Measurements from ENCODE around the gene E2F4. TPM values are rescaled to one million over a fixed set of nuclear protein-coding genes. Genes with fewer than 3 reads are reported as not detected.

The E2F4 gene
- polyA plus RNA-seq, 1 donor (not counting 4 experiments of a cell fraction or from before 2014, with no cell fraction given), result 64.7 TPM

DNA sequence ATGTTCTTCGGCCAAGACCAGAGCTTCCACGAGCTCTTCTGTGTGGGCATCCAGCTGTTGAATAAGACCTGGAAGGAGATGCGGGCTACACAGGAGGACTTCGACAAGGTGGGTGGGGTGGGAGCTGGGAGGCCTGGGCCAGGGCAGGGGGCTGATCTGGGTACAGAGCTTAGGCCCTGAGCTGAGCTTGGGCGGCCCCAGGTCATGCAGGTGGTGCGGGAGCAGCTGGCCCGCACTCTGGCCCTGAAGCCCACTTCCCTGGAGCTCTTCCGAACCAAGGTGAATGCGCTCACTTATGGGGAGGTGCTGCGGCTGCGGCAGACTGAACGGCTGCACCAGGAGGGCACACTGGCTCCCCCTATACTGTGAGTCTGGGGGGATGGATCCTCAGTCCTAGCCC lies 10.5 kb downstream of the E2F4 start:
- peaks cover 11 to 26% of the 10 kb centered on the region in 2 experiments for H3K36me3 ChIP-seq (ENCODE audit: control insufficient read depth in 2 of 2, extremely low read depth in 1 of 2, insufficient read depth in 2 of 2, low read length in 2 of 2)
- no peak for FAIRE-seq
- dilution Hi-C loops (cut with MboI; ENCODE audit: extremely low pct_ligation_motif_present, low sequenced_read_pairs), result no loop called here

DNA sequence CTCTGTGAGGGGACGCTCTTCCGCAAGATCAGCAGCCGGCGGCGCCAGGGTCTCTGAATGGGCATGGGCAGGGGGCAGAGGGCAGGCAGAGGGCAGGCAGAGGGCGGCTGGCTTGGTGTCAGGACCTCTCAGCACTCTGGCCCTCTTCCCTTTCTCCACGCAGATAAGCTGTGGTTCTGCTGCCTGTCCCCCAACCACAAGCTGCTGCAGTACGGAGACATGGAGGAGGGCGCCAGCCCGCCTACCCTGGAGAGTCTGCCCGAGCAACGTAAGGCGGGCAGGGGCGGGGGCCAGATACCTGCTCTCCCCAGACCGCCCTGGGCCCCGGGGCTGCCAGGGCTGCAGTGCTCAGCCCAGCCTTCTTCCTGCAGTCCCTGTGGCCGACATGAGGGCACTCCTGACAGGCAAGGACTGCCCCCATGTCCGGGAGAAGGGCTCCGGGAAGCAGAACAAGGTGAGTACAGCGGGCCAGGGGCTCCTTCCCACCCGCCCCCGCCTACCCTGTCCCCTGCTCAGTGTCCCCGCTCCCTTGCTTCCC lies 11.1 kb downstream of the E2F4 start:
- no peak for FAIRE-seq

More for the DNA sequence above, 10.5 kb downstream of the E2F4 start:
- H3K4me3 ChIP-seq (ENCODE audit: control insufficient read depth in 2 of 3, extremely low read depth in 1 of 3, insufficient read depth in 2 of 3, low read depth in 1 of 3, low read length in 3 of 3), result no peak overlapping the region
- no peaks in the 10 kb centered on the region for H4K20me1 ChIP-seq (ENCODE audit: control insufficient read depth, extremely low read depth, insufficient read depth, low read length)
- no peak overlapping the region for H2AFZ ChIP-seq (ENCODE audit: control insufficient read depth, low read length)
- H3K27ac ChIP-seq (ENCODE audit: control insufficient read depth, insufficient read depth, low read length), result no peak overlapping the region
- DNase-seq (ENCODE audit: low read depth, low spot score), result no peak
- peaks cover 6% of the 10 kb centered on the region for H3K9me1 ChIP-seq (ENCODE audit: control insufficient read depth, extremely low read depth, insufficient read depth, low read length)
- peaks cover 33% of the 10 kb centered on the region for H3K4me1 ChIP-seq (ENCODE audit: control insufficient read depth, extremely low read depth, insufficient read depth, low read length)
- TF ChIP-seq EZH2 (IDR thresholded peaks at IDR 0.05; ENCODE audit: low read length), result no peak
- TF ChIP-seq, protein P1, sequence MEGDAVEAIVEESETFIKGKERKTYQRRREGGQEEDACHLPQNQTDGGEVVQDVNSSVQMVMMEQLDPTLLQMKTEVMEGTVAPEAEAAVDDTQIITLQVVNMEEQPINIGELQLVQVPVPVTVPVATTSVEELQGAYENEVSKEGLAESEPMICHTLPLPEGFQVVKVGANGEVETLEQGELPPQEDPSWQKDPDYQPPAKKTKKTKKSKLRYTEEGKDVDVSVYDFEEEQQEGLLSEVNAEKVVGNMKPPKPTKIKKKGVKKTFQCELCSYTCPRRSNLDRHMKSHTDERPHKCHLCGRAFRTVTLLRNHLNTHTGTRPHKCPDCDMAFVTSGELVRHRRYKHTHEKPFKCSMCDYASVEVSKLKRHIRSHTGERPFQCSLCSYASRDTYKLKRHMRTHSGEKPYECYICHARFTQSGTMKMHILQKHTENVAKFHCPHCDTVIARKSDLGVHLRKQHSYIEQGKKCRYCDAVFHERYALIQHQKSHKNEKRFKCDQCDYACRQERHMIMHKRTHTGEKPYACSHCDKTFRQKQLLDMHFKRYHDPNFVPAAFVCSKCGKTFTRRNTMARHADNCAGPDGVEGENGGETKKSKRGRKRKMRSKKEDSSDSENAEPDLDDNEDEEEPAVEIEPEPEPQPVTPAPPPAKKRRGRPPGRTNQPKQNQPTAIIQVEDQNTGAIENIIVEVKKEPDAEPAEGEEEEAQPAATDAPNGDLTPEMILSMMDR (optimal IDR thresholded peaks at IDR 0.05 in 1 of 3, IDR thresholded peaks at IDR 0.05 in 1 of 3, conservative IDR thresholded peaks at IDR 0.05 in 1 of 3; ENCODE audit: extremely low read depth in 1 of 3, insufficient read depth in 2 of 3, low read length in 3 of 3), result no peak
- no peaks in the 10 kb centered on the region for H3K9me3 ChIP-seq (ENCODE audit: control insufficient read depth, low read depth, low read length)
- no peaks in the 10 kb centered on the region for H3K27me3 ChIP-seq (ENCODE audit: control insufficient read depth, extremely low read depth, insufficient read depth, low read length)
- H3K9ac ChIP-seq (ENCODE audit: control insufficient read depth, extremely low read depth, insufficient read depth, low read length), result no peak overlapping the region
- peaks cover 9% of the 10 kb centered on the region for H3K79me2 ChIP-seq (ENCODE audit: control insufficient read depth, insufficient read depth, low read length)
- no peak overlapping the region for H3K4me2 ChIP-seq (ENCODE audit: control insufficient read depth, extremely low read depth, insufficient read depth, low read depth, low read length)

More for the DNA sequence above, 11.1 kb downstream of the E2F4 start:
- Histone ChIP-seq H3K27ac (ENCODE audit: control insufficient read depth, insufficient read depth, low read length) (no peak overlapping the region), H4K20me1 (ENCODE audit: control insufficient read depth, extremely low read depth, insufficient read depth, low read length) (no peaks in the 10 kb centered on the region), H3K27me3 (ENCODE audit: control insufficient read depth, extremely low read depth, insufficient read depth, low read length) (no peaks in the 10 kb centered on the region), H3K36me3 (ENCODE audit: control insufficient read depth in 2 of 2, extremely low read depth in 1 of 2, insufficient read depth in 2 of 2, low read length in 2 of 2) (peaks cover 5 to 26% of the 10 kb centered on the region in 2 experiments), H3K79me2 (ENCODE audit: control insufficient read depth, insufficient read depth, low read length) (peaks cover 9% of the 10 kb centered on the region), H3K9me1 (ENCODE audit: control insufficient read depth, extremely low read depth, insufficient read depth, low read length) (peaks cover 6% of the 10 kb centered on the region), H2AFZ (ENCODE audit: control insufficient read depth, low read length) (no peak overlapping the region), H3K4me1 (ENCODE audit: control insufficient read depth, extremely low read depth, insufficient read depth, low read length) (peaks cover 36% of the 10 kb centered on the region), H3K9ac (ENCODE audit: control insufficient read depth, extremely low read depth, insufficient read depth, low read length) (no peak overlapping the region), H3K9me3 (ENCODE audit: control insufficient read depth, low read depth, low read length) (no peaks in the 10 kb centered on the region), H3K4me3 (ENCODE audit: control insufficient read depth in 2 of 3, extremely low read depth in 1 of 3, insufficient read depth in 2 of 3, low read depth in 1 of 3, low read length in 3 of 3) (no peak overlapping the region), H3K4me2 (ENCODE audit: control insufficient read depth, extremely low read depth, insufficient read depth, low read depth, low read length) (no peak overlapping the region)
- DNase-seq (ENCODE audit: low read depth, low spot score), result no peak
- TF ChIP-seq, protein P1 (optimal IDR thresholded peaks at IDR 0.05 in 1 of 3, IDR thresholded peaks at IDR 0.05 in 1 of 3, conservative IDR thresholded peaks at IDR 0.05 in 1 of 3; ENCODE audit: extremely low read depth in 1 of 3, insufficient read depth in 2 of 3, low read length in 3 of 3), result no peak
- no peak for TF ChIP-seq EZH2 (IDR thresholded peaks at IDR 0.05; ENCODE audit: low read length)
- dilution Hi-C loops (cut with MboI; ENCODE audit: extremely low pct_ligation_motif_present, low sequenced_read_pairs), result no loop called here
